Stimulated activated CD4-positive, alpha-beta T cell treated with anti-CD3 and anti-CD28 coated beads, Interleukin-4, amount 100 ng/mL, for 4 hours (primary cell): ENCODE measurements around the gene CYB561.

Experiments
- DNase-seq, 2 experiments: peaks; one replicate each; pipeline ENCODE4 v3.0.0-alpha.2; 2020

Gene CYB561

GRCh38 chr17:63448655-63449054, 2.5 kb upstream of the CYB561 start:
- DNase-seq = no peak

- DNase-seq = no peak
These were observed 1.4 kb upstream of the CYB561 start for GRCh38 chr17:63447471-63448009.

GRCh38 chr17:63446753-63447470, 806 bp upstream of the CYB561 start:
- DNase-seq = peak; percentile 43 to 47

- DNase-seq = peak; percentile 50 to 71
These were observed 544 bp downstream of the CYB561 start for GRCh38 chr17:63445571-63445953.

GRCh38 chr17:63445065-63445464, 1.0 kb downstream of the CYB561 start:
- no peak for DNase-seq

GRCh38 chr17:63444457-63444856, 1.6 kb downstream of the CYB561 start:
- DNase-seq = no peak

- DNase-seq = no peak
These were observed 3.1 kb downstream of the CYB561 start for GRCh38 chr17:63443053-63443452.

GRCh38 chr17:63442549-63443035, 3.5 kb downstream of the CYB561 start:
- DNase-seq = no peak

- no peak for DNase-seq
These were observed 4.0 kb downstream of the CYB561 start for GRCh38 chr17:63442074-63442473.

GRCh38 chr17:63441654-63442053, 4.5 kb downstream of the CYB561 start:
- no peak for DNase-seq

- DNase-seq = no peak
These were observed 5.3 kb downstream of the CYB561 start for GRCh38 chr17:63440770-63441335.

- DNase-seq = no peak
These were observed 5.9 kb downstream of the CYB561 start for GRCh38 chr17:63440127-63440769.

- DNase-seq = no peak
These were observed 6.4 kb downstream of the CYB561 start for GRCh38 chr17:63439687-63440086.

- no peak for DNase-seq
These were observed 7.7 kb downstream of the CYB561 start for GRCh38 chr17:63438092-63439051.

- DNase-seq = no peak
These were observed 8.6 kb downstream of the CYB561 start for GRCh38 chr17:63437287-63438091.

- no peak for DNase-seq
These were observed 9.5 kb downstream of the CYB561 start for GRCh38 chr17:63436523-63437110.

GRCh38 chr17:63435681-63436522, 10.2 kb downstream of the CYB561 start:
- no peak for DNase-seq

GRCh38 chr17:63434951-63435571, 11.0 kb downstream of the CYB561 start:
- DNase-seq = no peak

- no peak for DNase-seq
These were observed 12.1 kb downstream of the CYB561 start for GRCh38 chr17:63433746-63434591.
